SK-N-SH treated with all-trans-retinoic acid at 6 μM for 48 hours (cell line): Measurements from ENCODE around the gene RMND1.

ENCODE experiments used
- ATAC-seq: fragments of 200-7000 bp; cut with Tn5 transposase; 3 replicates; pipeline ENCODE4 v1.9.1; 2020; ENCODE audit warnings: mild to moderate bottlenecking, moderate library complexity
- ARNTL ChIP-seq: fragments of 450-650 bp; formaldehyde crosslinking; IDR thresholded peaks from 2 replicates; pipeline ENCODE4 v1.5.0; 2020; ENCODE audit warnings: low read depth, mild to moderate bottlenecking, moderate library complexity, borderline replicate concordance
- BACH2 ChIP-seq: fragments of 250-450 bp; sonication (Bioruptor Pico); IDR thresholded peaks from 2 replicates; pipeline ENCODE4 v1.9.0; 2021; ENCODE audit warnings: mild to moderate bottlenecking, borderline replicate concordance
- CSDC2 ChIP-seq: fragments of 250-450 bp; sonication (Bioruptor Pico); IDR thresholded peaks from 2 replicates; pipeline ENCODE4 v1.5.0; 2020; ENCODE audit warnings: mild to moderate bottlenecking, moderate library complexity
- ESRRG ChIP-seq: fragments of 250-450 bp; sonication (Bioruptor Pico); IDR thresholded peaks from 2 replicates; pipeline ENCODE4 v1.6.1; 2021; ENCODE audit warnings: mild to moderate bottlenecking
- GLIS3 ChIP-seq: fragments of 250-450 bp; sonication (Bioruptor Pico); IDR thresholded peaks from 2 replicates; pipeline ENCODE4 v1.5.0; 2020; ENCODE audit warnings: mild to moderate bottlenecking, moderate library complexity
- ISL1 ChIP-seq: fragments of 250-450 bp; sonication (Bioruptor Pico); IDR thresholded peaks from 2 replicates; pipeline ENCODE4 v2.1.2; 2022; ENCODE audit warnings: mild to moderate bottlenecking, moderate library complexity
- OSR1 ChIP-seq: fragments of 250-450 bp; sonication (Bioruptor Pico); IDR thresholded peaks from 2 replicates; pipeline ENCODE4 v1.8.0; 2022; ENCODE audit warnings: moderate library complexity, mild to moderate bottlenecking, inconsistent platforms
- PPARA ChIP-seq: fragments of 250-450 bp; sonication (Bioruptor Pico); IDR thresholded peaks from 2 replicates; pipeline ENCODE4 v1.5.0; 2020; ENCODE audit warnings: mild to moderate bottlenecking, borderline replicate concordance
- RARB ChIP-seq: fragments of 250-450 bp; sonication (Bioruptor Pico); IDR thresholded peaks from 2 replicates; pipeline ENCODE4 v1.8.0; 2021; ENCODE audit warnings: mild to moderate bottlenecking, moderate library complexity
- SNAI2 ChIP-seq: fragments of 250-450 bp; sonication (Bioruptor Pico); IDR thresholded peaks from 2 replicates; pipeline ENCODE4 v1.5.0; 2020; ENCODE audit warnings: mild to moderate bottlenecking, moderate library complexity
- TCF4 ChIP-seq: fragments of 250-450 bp; sonication (Bioruptor Pico); IDR thresholded peaks from 2 replicates; pipeline ENCODE4 v1.8.0; 2021; ENCODE audit warnings: mild to moderate bottlenecking, moderate library complexity, borderline replicate concordance
- TOX ChIP-seq: fragments of 250-450 bp; sonication (Bioruptor Pico); IDR thresholded peaks from 2 replicates; pipeline ENCODE4 v1.8.0; 2021; ENCODE audit warnings: mild to moderate bottlenecking, moderate library complexity, borderline replicate concordance
- ZC3H10 ChIP-seq: fragments of 250-450 bp; sonication (Bioruptor Pico); IDR thresholded peaks from 2 replicates; pipeline ENCODE4 v1.5.1; 2021; ENCODE audit warnings: mild to moderate bottlenecking, moderate library complexity
- ZFP3 ChIP-seq: fragments of 250-450 bp; sonication (Bioruptor Pico); IDR thresholded peaks from 2 replicates; pipeline ENCODE4 v1.5.0; 2020; ENCODE audit warnings: mild to moderate bottlenecking, moderate library complexity
- ZFP30 ChIP-seq: fragments of 450-650 bp; formaldehyde crosslinking; IDR thresholded peaks from 2 replicates; pipeline ENCODE4 v1.5.0; 2022; ENCODE audit warnings: mild to moderate bottlenecking, moderate library complexity
- ZNF565 ChIP-seq: fragments of 450-650 bp; formaldehyde crosslinking; conservative IDR thresholded peaks from 2 replicates; pipeline ENCODE4 v1.5.0; 2020; ENCODE audit warnings: low read depth, mild to moderate bottlenecking, moderate library complexity
- ZNF70 ChIP-seq: fragments of 450-650 bp; formaldehyde crosslinking; IDR thresholded peaks from 2 replicates; pipeline ENCODE4 v1.5.0; 2020; ENCODE audit warnings: mild to moderate bottlenecking, moderate library complexity
- ZNF8 ChIP-seq: fragments of 450-650 bp; formaldehyde crosslinking; IDR thresholded peaks from 2 replicates; pipeline ENCODE4 v1.5.0; 2020; ENCODE audit warnings: mild to moderate bottlenecking, moderate library complexity
- TF ChIP-seq, protein P1 (sequence below): fragments of 250-450 bp; sonication (Bioruptor Pico); IDR thresholded peaks from 2 replicates; pipeline ENCODE4 v1.5.1; 2021; ENCODE audit warnings: mild to moderate bottlenecking, moderate library complexity
- TF ChIP-seq, protein P2 (sequence below): fragments of 250-450 bp; sonication (Bioruptor Pico); IDR thresholded peaks from 2 replicates; pipeline ENCODE4 v1.5.0; 2020; ENCODE audit warnings: mild to moderate bottlenecking, moderate library complexity
- TF ChIP-seq, protein P3 (sequence below): fragments of 250-450 bp; sonication (Bioruptor Pico); IDR thresholded peaks from 2 replicates; pipeline ENCODE4 v1.8.0; 2021; ENCODE audit warnings: low read depth, mild to moderate bottlenecking, moderate library complexity, borderline replicate concordance
- TF ChIP-seq, protein P4 (sequence below): fragments of 250-450 bp; sonication (Bioruptor Pico); IDR thresholded peaks from 2 replicates; pipeline ENCODE4 v1.5.1; 2020; ENCODE audit warnings: low read depth, mild to moderate bottlenecking, moderate library complexity
- TF ChIP-seq, protein P5 (sequence below): fragments of 250-450 bp; sonication (Bioruptor Pico); IDR thresholded peaks from 2 replicates; pipeline ENCODE4 v1.8.0; 2020; ENCODE audit warnings: mild to moderate bottlenecking, moderate library complexity, borderline replicate concordance

The RMND1 gene

DNA sequence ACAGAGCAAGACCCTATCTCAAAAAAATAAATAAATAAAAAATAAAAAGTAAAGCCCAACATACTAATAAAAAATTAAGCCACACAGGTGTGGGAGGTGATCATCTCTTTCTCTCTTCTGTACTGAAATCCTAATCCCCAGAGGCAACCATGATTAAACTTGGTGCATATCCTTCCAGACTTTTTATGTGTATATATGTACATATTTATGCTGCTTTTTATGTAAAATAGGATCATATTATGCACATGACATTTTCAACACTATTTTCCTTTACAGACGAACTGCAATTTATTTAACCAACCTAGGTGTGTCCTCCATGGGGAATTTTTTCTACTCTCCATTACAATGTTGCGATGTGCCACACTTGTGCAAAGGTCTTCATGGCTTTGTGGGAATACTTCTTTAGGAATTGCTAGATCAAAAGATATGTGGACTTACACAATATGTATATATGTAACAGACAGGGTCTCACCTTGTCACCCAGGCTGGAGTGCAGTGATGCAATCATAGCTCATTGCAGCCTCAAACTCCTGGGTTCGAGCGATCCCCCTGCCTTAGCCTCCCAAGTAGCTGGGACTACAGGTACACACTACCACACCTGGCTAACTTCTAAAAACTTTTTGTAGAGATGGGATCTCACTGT is 23.7 kb downstream of the RMND1 start:
- TF ChIP-seq ZFP30 = no peak
- TF ChIP-seq, protein P1, sequence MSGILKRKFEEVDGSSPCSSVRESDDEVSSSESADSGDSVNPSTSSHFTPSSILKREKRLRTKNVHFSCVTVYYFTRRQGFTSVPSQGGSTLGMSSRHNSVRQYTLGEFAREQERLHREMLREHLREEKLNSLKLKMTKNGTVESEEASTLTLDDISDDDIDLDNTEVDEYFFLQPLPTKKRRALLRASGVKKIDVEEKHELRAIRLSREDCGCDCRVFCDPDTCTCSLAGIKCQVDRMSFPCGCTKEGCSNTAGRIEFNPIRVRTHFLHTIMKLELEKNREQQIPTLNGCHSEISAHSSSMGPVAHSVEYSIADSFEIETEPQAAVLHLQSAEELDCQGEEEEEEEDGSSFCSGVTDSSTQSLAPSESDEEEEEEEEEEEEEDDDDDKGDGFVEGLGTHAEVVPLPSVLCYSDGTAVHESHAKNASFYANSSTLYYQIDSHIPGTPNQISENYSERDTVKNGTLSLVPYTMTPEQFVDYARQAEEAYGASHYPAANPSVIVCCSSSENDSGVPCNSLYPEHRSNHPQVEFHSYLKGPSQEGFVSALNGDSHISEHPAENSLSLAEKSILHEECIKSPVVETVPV (CRISPR knock-in tag) = no peak
- TF ChIP-seq OSR1 = no peak
- TF ChIP-seq, protein P2, sequence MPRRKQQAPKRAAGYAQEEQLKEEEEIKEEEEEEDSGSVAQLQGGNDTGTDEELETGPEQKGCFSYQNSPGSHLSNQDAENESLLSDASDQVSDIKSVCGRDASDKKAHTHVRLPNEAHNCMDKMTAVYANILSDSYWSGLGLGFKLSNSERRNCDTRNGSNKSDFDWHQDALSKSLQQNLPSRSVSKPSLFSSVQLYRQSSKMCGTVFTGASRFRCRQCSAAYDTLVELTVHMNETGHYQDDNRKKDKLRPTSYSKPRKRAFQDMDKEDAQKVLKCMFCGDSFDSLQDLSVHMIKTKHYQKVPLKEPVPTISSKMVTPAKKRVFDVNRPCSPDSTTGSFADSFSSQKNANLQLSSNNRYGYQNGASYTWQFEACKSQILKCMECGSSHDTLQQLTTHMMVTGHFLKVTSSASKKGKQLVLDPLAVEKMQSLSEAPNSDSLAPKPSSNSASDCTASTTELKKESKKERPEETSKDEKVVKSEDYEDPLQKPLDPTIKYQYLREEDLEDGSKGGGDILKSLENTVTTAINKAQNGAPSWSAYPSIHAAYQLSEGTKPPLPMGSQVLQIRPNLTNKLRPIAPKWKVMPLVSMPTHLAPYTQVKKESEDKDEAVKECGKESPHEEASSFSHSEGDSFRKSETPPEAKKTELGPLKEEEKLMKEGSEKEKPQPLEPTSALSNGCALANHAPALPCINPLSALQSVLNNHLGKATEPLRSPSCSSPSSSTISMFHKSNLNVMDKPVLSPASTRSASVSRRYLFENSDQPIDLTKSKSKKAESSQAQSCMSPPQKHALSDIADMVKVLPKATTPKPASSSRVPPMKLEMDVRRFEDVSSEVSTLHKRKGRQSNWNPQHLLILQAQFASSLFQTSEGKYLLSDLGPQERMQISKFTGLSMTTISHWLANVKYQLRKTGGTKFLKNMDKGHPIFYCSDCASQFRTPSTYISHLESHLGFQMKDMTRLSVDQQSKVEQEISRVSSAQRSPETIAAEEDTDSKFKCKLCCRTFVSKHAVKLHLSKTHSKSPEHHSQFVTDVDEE (CRISPR knock-in tag) = no peak
- TF ChIP-seq ZC3H10 (CRISPR knock-in tag) = no peak
- TF ChIP-seq ZNF565 (CRISPR knock-in tag) = no peak
- TF ChIP-seq TCF4 = no peak
- TF ChIP-seq PPARA (CRISPR knock-in tag) = no peak
- TF ChIP-seq TOX (CRISPR knock-in tag) = no peak
- TF ChIP-seq BACH2 = no peak
- no peak for TF ChIP-seq GLIS3 (CRISPR knock-in tag)
- TF ChIP-seq, all 23 proteins: peak for 0
- ATAC-seq = no peak

DNA sequence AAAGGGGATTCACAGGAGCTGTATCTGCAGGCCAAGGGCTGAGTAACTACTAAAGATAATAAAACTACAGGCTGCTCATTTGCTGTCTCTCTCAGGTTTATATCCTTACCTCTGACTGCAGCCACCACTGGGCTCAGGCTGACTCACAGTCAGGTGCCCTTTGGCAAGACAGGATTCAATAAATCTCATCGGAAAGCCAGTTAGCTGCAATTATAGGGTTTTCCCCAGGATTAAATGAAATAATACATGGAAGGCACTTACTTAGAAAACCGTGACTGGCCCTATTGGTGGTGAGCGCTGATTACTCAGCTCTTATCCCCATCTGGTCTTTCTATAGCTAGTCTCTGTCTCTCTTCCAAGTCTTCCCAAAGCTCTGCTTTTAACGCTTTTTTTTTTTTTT is 26.4 kb downstream of the RMND1 start:
- no peak; the same call in 2 of the 3 replicates for ATAC-seq

DNA sequence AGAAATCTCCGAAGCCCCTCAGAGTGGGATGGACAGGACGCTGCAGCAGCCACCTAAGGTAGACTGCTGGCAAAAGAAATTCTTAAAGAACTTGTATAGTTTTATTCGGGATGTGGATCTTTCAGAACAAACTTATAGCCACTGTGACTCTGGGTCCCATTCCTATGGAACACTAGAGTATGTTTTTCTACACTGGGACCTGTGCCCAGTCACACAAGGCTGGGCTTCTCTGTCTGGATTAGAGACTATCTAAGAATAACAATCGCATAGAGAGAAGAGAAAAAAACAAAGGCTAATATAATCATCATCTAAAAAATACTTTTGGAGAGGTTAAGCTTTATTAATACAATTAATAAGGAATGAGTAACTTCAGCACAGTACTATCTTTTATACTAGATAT is 28.9 kb downstream of the RMND1 start:
- no peak for ATAC-seq
- TF ChIP-seq ZNF565 (CRISPR knock-in tag) = no peak
- no peak for TF ChIP-seq TOX (CRISPR knock-in tag)
- TF ChIP-seq ZNF8 = no peak
- TF ChIP-seq, protein P3, sequence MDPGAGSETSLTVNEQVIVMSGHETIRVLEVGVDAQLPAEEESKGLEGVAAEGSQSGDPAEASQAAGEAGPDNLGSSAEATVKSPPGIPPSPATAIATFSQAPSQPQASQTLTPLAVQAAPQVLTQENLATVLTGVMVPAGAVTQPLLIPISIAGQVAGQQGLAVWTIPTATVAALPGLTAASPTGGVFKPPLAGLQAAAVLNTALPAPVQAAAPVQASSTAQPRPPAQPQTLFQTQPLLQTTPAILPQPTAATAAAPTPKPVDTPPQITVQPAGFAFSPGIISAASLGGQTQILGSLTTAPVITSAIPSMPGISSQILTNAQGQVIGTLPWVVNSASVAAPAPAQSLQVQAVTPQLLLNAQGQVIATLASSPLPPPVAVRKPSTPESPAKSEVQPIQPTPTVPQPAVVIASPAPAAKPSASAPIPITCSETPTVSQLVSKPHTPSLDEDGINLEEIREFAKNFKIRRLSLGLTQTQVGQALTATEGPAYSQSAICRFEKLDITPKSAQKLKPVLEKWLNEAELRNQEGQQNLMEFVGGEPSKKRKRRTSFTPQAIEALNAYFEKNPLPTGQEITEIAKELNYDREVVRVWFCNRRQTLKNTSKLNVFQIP (CRISPR knock-in tag) = no peak
- TF ChIP-seq GLIS3 (CRISPR knock-in tag) = no peak
- no peak for TF ChIP-seq PPARA (CRISPR knock-in tag)
- no peak for TF ChIP-seq RARB (CRISPR knock-in tag)
- no peak for TF ChIP-seq ZNF70
- no peak for TF ChIP-seq CSDC2 (CRISPR knock-in tag)
- TF ChIP-seq, protein P4, sequence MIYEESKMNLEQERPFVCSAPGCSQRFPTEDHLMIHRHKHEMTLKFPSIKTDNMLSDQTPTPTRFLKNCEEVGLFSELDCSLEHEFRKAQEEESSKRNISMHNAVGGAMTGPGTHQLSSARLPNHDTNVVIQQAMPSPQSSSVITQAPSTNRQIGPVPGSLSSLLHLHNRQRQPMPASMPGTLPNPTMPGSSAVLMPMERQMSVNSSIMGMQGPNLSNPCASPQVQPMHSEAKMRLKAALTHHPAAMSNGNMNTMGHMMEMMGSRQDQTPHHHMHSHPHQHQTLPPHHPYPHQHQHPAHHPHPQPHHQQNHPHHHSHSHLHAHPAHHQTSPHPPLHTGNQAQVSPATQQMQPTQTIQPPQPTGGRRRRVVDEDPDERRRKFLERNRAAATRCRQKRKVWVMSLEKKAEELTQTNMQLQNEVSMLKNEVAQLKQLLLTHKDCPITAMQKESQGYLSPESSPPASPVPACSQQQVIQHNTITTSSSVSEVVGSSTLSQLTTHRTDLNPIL = no peak
- TF ChIP-seq ZFP3 (CRISPR knock-in tag) = no peak
- TF ChIP-seq, protein P2 (CRISPR knock-in tag) = no peak
- no peak for TF ChIP-seq ISL1
- TF ChIP-seq, protein P5, sequence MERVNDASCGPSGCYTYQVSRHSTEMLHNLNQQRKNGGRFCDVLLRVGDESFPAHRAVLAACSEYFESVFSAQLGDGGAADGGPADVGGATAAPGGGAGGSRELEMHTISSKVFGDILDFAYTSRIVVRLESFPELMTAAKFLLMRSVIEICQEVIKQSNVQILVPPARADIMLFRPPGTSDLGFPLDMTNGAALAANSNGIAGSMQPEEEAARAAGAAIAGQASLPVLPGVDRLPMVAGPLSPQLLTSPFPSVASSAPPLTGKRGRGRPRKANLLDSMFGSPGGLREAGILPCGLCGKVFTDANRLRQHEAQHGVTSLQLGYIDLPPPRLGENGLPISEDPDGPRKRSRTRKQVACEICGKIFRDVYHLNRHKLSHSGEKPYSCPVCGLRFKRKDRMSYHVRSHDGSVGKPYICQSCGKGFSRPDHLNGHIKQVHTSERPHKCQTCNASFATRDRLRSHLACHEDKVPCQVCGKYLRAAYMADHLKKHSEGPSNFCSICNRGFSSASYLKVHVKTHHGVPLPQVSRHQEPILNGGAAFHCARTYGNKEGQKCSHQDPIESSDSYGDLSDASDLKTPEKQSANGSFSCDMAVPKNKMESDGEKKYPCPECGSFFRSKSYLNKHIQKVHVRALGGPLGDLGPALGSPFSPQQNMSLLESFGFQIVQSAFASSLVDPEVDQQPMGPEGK (CRISPR knock-in tag) = no peak
- TF ChIP-seq, protein P1 (CRISPR knock-in tag) = no peak
- TF ChIP-seq ESRRG (CRISPR knock-in tag) = no peak
- no peak for TF ChIP-seq ARNTL (CRISPR knock-in tag)
- no peak for TF ChIP-seq SNAI2
- TF ChIP-seq ZFP30 = no peak
- TF ChIP-seq, all 23 proteins: peak for 0

More for the DNA sequence above, 26.4 kb downstream of the RMND1 start:
- TF ChIP-seq SNAI2 = no peak
- peak; percentile 24; the same call in 1 of the 2 replicates for TF ChIP-seq ISL1
